ENCODE results near the gene RABGAP1L. TPM values are rescaled to one million over a fixed set of nuclear protein-coding genes. Genes with fewer than 3 reads are reported as not detected.
"Not testable (repeated sequence)": the region's sequence is repeated elsewhere in the genome, so short reads cannot be mapped to it uniquely, and the experiment has no call there.

RABGAP1L gene
- total RNA-seq, 1 donor from 2014 or later = 83.9 TPM

DNA sequence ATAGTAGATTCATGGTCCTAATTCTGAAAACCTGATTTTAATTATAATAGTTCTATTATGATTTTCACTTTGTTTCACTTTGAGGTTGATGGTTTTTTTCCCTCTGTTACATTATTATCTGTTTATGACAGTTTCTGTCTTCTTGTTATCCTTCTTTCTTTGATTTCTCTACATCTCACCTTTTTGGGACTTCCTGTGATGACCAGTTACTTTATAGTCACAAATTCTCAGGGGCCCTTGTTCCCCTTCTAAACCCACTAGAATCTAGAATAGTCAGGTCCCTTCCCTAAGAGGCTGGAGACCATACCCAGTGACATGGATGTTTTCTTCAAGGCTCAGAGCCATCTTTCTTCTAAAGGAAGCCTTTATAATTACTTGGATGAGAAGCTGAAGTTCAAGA is 526.9 kb downstream of the RABGAP1L start:
- no peaks in the 10 kb centered on the region for H3K27me3 ChIP-seq (ENCODE audit: low read depth)
- H3K4me3 ChIP-seq = no peak overlapping the region
- H3K27ac ChIP-seq = no peak overlapping the region
- H3K4me1 ChIP-seq = no peaks in the 10 kb centered on the region
- DNase-seq (no peak), ATAC-seq (no peak)
- intact Hi-C loops (cut with DNase I) = no loop called here
- no peaks in the 10 kb centered on the region for H3K36me3 ChIP-seq
- no peaks in the 10 kb centered on the region for H3K9me3 ChIP-seq
- TF ChIP-seq, protein P1, sequence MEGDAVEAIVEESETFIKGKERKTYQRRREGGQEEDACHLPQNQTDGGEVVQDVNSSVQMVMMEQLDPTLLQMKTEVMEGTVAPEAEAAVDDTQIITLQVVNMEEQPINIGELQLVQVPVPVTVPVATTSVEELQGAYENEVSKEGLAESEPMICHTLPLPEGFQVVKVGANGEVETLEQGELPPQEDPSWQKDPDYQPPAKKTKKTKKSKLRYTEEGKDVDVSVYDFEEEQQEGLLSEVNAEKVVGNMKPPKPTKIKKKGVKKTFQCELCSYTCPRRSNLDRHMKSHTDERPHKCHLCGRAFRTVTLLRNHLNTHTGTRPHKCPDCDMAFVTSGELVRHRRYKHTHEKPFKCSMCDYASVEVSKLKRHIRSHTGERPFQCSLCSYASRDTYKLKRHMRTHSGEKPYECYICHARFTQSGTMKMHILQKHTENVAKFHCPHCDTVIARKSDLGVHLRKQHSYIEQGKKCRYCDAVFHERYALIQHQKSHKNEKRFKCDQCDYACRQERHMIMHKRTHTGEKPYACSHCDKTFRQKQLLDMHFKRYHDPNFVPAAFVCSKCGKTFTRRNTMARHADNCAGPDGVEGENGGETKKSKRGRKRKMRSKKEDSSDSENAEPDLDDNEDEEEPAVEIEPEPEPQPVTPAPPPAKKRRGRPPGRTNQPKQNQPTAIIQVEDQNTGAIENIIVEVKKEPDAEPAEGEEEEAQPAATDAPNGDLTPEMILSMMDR (IDR thresholded peaks at IDR 0.05) = no peak

GRCh38 chr1:174689524-174689923 is 530.2 kb downstream of the RABGAP1L start:
- no peaks in the 10 kb centered on the region for H3K9me3 ChIP-seq
- DNase-seq = no peak
- H3K36me3 ChIP-seq = no peaks in the 10 kb centered on the region
- no peak overlapping the region for H3K4me3 ChIP-seq
- no peak for ATAC-seq
- TF ChIP-seq, protein P1 (IDR thresholded peaks at IDR 0.05) = no peak
- no peaks in the 10 kb centered on the region for H3K4me1 ChIP-seq
- H3K27me3 ChIP-seq (ENCODE audit: low read depth) = no peaks in the 10 kb centered on the region
- H3K27ac ChIP-seq = no peak overlapping the region
- intact Hi-C loops (cut with DNase I) = no loop called here

- DNase-seq = no peak
- Histone ChIP-seq H3K27ac (no peak overlapping the region), H3K9me3 (no peaks in the 10 kb centered on the region), H3K36me3 (no peaks in the 10 kb centered on the region), H3K4me1 (no peaks in the 10 kb centered on the region), H3K4me3 (no peak overlapping the region), H3K27me3 (ENCODE audit: low read depth) (no peaks in the 10 kb centered on the region)
- intact Hi-C loops (cut with DNase I) = no loop called here
- TF ChIP-seq, protein P1 (IDR thresholded peaks at IDR 0.05) = no peak
- ATAC-seq = no peak
These were observed 530.9 kb downstream of the RABGAP1L start for GRCh38 chr1:174690266-174690665.

DNA sequence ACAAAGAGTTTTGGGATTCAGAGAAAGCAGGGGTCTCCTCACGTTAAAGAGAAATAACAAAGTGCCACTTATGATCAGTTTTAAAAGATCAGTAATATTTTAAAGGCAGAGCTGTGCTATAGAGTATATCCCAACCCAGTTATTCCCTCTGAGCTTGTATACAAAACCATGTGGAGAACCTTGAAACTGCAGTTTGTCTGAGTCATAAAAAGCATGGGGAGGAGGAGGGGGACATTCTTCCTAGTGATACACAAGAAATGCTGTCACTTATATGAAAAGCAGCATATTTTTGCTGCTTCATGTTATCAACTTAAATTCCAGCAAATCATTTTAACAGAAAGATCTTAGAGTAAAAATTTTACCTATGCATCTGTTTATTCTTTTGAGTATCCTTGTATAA is 533.0 kb downstream of the RABGAP1L start:
- TF ChIP-seq, protein P1 (IDR thresholded peaks at IDR 0.05) = no peak

DNA sequence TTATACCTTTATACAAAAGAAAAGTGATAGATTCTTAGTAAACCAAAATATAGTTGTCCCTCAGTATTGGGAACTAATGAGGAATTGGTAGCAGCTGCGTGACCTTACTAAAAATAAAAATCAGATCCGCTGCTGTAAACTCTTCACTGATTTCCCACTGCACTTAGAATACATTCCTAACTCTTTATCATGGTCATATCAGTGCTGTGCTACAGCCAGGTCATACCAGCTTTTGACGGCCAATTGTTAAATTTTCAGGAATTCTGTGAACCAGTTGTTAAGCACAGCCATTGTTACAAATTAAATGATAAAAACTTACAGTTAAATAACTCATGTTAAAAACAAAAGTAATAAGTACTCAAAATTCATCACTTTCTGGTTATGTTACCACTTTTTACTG is 533.8 kb downstream of the RABGAP1L start:
- intact Hi-C loops (cut with DNase I) = no loop called here
- no peak overlapping the region for H3K27ac ChIP-seq
- H3K4me1 ChIP-seq = no peaks in the 10 kb centered on the region
- H3K36me3 ChIP-seq = no peaks in the 10 kb centered on the region
- TF ChIP-seq, protein P1 (IDR thresholded peaks at IDR 0.05) = no peak
- no peak for ATAC-seq
- no peak overlapping the region for H3K4me3 ChIP-seq
- H3K27me3 ChIP-seq (ENCODE audit: low read depth) = no peaks in the 10 kb centered on the region
- no peak for DNase-seq
- H3K9me3 ChIP-seq = no peaks in the 10 kb centered on the region

More for the DNA sequence above, 533.0 kb downstream of the RABGAP1L start:
- H3K9me3 ChIP-seq = no peaks in the 10 kb centered on the region
- H3K36me3 ChIP-seq = no peaks in the 10 kb centered on the region
- no peak overlapping the region for H3K4me3 ChIP-seq
- no peak overlapping the region for H3K27ac ChIP-seq
- H3K4me1 ChIP-seq = no peaks in the 10 kb centered on the region
- DNase-seq (no peak), ATAC-seq (no peak)
- intact Hi-C loops (cut with DNase I) = no loop called here
- no peaks in the 10 kb centered on the region for H3K27me3 ChIP-seq (ENCODE audit: low read depth)

DNA sequence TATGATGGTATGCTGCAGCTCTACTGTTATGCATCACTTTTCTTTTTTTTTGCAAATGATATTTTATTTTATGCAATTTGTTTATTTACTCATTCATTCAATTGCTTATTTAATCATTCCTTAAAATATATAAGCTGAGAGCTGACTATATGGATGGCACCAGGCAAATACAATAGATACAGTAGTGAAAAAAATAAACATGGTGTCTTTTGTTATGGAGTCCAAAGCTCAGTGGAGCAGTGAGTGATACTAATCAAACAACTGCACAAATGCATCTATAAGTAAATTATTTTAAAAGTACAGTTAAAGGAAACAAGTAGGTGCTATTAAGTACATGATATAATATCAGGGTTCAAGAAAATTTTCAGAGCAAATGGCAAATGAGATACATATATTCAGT is 534.2 kb downstream of the RABGAP1L start:
- DNase-seq; H3K36me3 ChIP-seq; H3K27me3 ChIP-seq (ENCODE audit: low read depth); ATAC-seq; H3K9me3 ChIP-seq; H3K4me3 ChIP-seq; H3K4me1 ChIP-seq; H3K27ac ChIP-seq; intact Hi-C loops (cut with DNase I): not testable (repeated sequence)
